Retinal pigment epithelial cell (primary cell): ENCODE data around the gene CKM.
A peak's percentile ranks its signal among the peaks of the same experiment; 100 is the strongest.

Experiments used
- DNase-seq: peaks from one replicate; pipeline ENCODE4 v3.0.0-alpha.2; 2010; ENCODE audit warnings: low read depth
- H3K4me3 ChIP-seq: 2 replicates; pipeline ENCODE4 v1.5.1; 2011; ENCODE audit warnings: mild to moderate bottlenecking, low read length, control low read depth, moderate library complexity
- TF ChIP-seq, protein P1 (sequence below): conservative IDR thresholded peaks from 2 replicates; pipeline ENCODE4 v1.5.1; 2011; ENCODE audit warnings: low read depth, low read length, control low read depth, inconsistent platforms

CKM gene

GRCh38 chr19:45333609-45334303, 11.1 kb upstream of the CKM start:
- H3K4me3 ChIP-seq: no peak overlapping the region
- no peak for DNase-seq
- TF ChIP-seq, protein P1, sequence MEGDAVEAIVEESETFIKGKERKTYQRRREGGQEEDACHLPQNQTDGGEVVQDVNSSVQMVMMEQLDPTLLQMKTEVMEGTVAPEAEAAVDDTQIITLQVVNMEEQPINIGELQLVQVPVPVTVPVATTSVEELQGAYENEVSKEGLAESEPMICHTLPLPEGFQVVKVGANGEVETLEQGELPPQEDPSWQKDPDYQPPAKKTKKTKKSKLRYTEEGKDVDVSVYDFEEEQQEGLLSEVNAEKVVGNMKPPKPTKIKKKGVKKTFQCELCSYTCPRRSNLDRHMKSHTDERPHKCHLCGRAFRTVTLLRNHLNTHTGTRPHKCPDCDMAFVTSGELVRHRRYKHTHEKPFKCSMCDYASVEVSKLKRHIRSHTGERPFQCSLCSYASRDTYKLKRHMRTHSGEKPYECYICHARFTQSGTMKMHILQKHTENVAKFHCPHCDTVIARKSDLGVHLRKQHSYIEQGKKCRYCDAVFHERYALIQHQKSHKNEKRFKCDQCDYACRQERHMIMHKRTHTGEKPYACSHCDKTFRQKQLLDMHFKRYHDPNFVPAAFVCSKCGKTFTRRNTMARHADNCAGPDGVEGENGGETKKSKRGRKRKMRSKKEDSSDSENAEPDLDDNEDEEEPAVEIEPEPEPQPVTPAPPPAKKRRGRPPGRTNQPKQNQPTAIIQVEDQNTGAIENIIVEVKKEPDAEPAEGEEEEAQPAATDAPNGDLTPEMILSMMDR: no peak

- H3K4me3 ChIP-seq: no peak overlapping the region
- no peak for DNase-seq
- TF ChIP-seq, protein P1: no peak
Measured at GRCh38 chr19:45331411-45331810, 8.7 kb upstream of the CKM start.

DNA sequence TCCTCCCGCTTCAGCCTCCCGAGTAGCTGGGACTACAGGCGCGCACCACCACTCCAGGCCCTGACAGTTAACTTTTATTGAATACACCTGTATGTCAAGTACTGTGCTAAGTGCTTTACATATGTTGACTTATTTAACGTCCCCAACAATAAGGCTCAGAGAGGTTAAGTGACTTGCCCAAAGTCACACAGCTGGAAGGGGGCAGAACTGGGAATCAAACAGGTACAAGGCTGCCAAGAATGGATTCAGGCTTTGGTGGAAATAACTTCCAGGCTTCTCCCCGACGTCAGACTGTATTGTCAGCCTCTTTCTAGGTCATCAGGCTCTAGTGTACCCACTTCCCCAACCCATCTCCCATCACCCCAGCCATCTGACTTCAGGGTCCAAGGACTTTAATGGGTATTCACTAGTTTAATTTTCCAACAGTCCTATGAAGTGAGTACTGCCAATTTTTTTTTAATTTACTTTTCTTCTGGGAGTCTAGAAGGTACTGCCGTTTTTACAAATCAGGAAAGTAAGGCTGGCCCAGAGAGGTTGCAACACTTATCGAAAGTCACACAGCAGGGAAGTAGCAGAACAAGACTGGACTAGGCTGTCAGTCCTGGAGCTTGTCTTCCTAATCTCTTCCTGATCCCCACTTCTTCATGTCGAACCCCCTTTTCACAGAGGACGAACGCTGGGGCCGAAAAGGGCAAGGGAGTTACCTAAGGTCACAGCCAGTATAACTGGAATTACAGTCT, 4.9 kb upstream of the CKM start:
- DNase-seq: no peak
- no peak overlapping the region for H3K4me3 ChIP-seq
- TF ChIP-seq, protein P1: no peak

DNA sequence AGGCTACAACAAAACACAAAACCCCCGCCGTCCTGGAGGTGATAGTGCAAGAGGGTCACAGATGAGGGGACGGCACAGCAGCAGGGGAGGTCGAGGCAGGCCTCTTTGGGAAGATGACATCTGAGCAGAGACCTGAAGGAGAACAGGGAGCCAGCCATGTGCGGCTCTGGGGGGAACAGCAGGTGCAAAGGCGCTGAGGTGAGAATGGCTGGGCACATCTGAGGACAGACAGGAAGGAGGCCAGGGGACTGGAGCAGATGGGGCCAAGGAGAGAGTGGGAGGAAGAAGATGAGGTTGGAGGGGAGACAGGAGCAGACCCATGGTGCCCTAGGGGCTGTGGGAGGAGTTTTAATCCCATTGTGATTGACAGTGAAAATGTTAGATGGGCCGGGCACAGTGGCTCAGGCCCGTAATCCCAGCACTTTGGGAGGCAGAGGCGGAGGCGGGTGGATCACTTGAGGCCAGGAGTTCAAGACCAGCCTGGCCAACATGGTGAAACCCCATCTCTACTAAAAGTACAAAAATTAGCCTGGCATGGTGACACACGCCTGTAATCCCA, 1.8 kb upstream of the CKM start:
- TF ChIP-seq, protein P1: no peak
- H3K4me3 ChIP-seq: no peak overlapping the region
- DNase-seq: no peak

- H3K4me3 ChIP-seq: peak overlapping the region; percentile 32
- DNase-seq: no peak
- TF ChIP-seq, protein P1: no peak
Measured at GRCh38 chr19:45323671-45324081, 1.0 kb upstream of the CKM start.

- no peak overlapping the region for H3K4me3 ChIP-seq
- DNase-seq: no peak
- TF ChIP-seq, protein P1: no peak
Measured at GRCh38 chr19:45322311-45322710, 364 bp downstream of the CKM start.
